ENCODE data around the gene PARVA. TPM values are rescaled to one million over a fixed set of nuclear protein-coding genes. Genes with fewer than 3 reads are reported as not detected.

PARVA gene
- polyA plus RNA-seq, 3 donors, result not detected

GRCh38 chr11:12503886-12504285, 126.5 kb downstream of the PARVA start:
- no peak overlapping the region for H3K9ac ChIP-seq (ENCODE audit: insufficient read depth, low read length, poor library complexity, severe bottlenecking)
- intact Hi-C loops (cut with micrococcal nuclease), result no loop called here
- TF ChIP-seq CTCF (IDR thresholded peaks at IDR 0.05), result no peak
- no peaks in the 10 kb centered on the region for H3K36me3 Mint-ChIP-seq
- no peak overlapping the region for H2AFZ ChIP-seq (ENCODE audit: insufficient read depth, low read depth, low read length, poor library complexity, severe bottlenecking)
- no peak overlapping the region for H3K27ac ChIP-seq (ENCODE audit: low read depth in 1 of 2, low read length in 2 of 2)
- 50% methylated on average over 2 of the region's 3 CpGs for WGBS (ENCODE audit: insufficient coverage)
- no peaks in the 10 kb centered on the region for H3K4me1 ChIP-seq (ENCODE audit: control insufficient read depth in 1 of 2, insufficient read depth in 2 of 2, low read length in 2 of 2)
- no peaks in the 10 kb centered on the region for H3K27me3 ChIP-seq (ENCODE audit: control insufficient read depth in 2 of 2, insufficient read depth in 2 of 2, low read length in 2 of 2)
- no peak overlapping the region for H3K4me3 Mint-ChIP-seq
- H3K4me3 ChIP-seq (replicated peaks in 1 of 3; ENCODE audit: low read depth in 2 of 3, low read length in 3 of 3), result no peak overlapping the region
- no peaks in the 10 kb centered on the region for H3K36me3 ChIP-seq (replicated peaks in 1 of 2; ENCODE audit: control insufficient read depth in 1 of 2, insufficient read depth in 2 of 2, low read length in 2 of 2)
- no peaks in the 10 kb centered on the region for H3K79me2 ChIP-seq (ENCODE audit: insufficient read depth, low read length)
- no peaks in the 10 kb centered on the region for H3K9me3 ChIP-seq (replicated peaks in 1 of 2; ENCODE audit: control insufficient read depth in 1 of 2, insufficient read depth in 1 of 2, low read length in 2 of 2)
- H3K9me3 Mint-ChIP-seq, result no peaks in the 10 kb centered on the region
- H4K20me1 ChIP-seq (ENCODE audit: insufficient read depth, low read length), result no peaks in the 10 kb centered on the region
- peaks cover 0 to 6% (median 5%) of the 10 kb centered on the region in 3 donors for H3K27me3 Mint-ChIP-seq (ENCODE audit: low read depth in 3 of 3)
- no peak overlapping the region for H3K27ac Mint-ChIP-seq
- no peak for DNase-seq
- H3K4me1 Mint-ChIP-seq, result no peaks in the 10 kb centered on the region
- no peak overlapping the region for H3K4me2 ChIP-seq (replicated peaks; ENCODE audit: extremely low read depth, low read length, poor library complexity, severe bottlenecking)

GRCh38 chr11:12505183-12505582, 127.8 kb downstream of the PARVA start:
- no peaks in the 10 kb centered on the region for H3K9me3 ChIP-seq (replicated peaks in 1 of 2; ENCODE audit: control insufficient read depth in 1 of 2, insufficient read depth in 1 of 2, low read length in 2 of 2)
- H3K27me3 ChIP-seq (ENCODE audit: control insufficient read depth in 2 of 2, insufficient read depth in 2 of 2, low read length in 2 of 2), result no peaks in the 10 kb centered on the region
- Mint-ChIP-seq H3K9me3 (no peaks in the 10 kb centered on the region), H3K4me3 (no peak overlapping the region), H3K4me1 (no peaks in the 10 kb centered on the region), H3K27me3 (ENCODE audit: low read depth in 3 of 3) (peaks cover 0 to 5% (median 5%) of the 10 kb centered on the region in 3 donors), H3K27ac (no peak overlapping the region), H3K36me3 (no peaks in the 10 kb centered on the region)
- H3K79me2 ChIP-seq (ENCODE audit: insufficient read depth, low read length), result no peaks in the 10 kb centered on the region
- no peak for DNase-seq
- no peak overlapping the region for H3K9ac ChIP-seq (ENCODE audit: insufficient read depth, low read length, poor library complexity, severe bottlenecking)
- no peak overlapping the region for H2AFZ ChIP-seq (ENCODE audit: insufficient read depth, low read depth, low read length, poor library complexity, severe bottlenecking)
- WGBS (ENCODE audit: insufficient coverage), result no CpG with 5 or more reads among the region's 2 CpGs
- H3K4me1 ChIP-seq (ENCODE audit: control insufficient read depth in 1 of 2, insufficient read depth in 2 of 2, low read length in 2 of 2), result no peaks in the 10 kb centered on the region
- TF ChIP-seq CTCF (IDR thresholded peaks at IDR 0.05), result no peak
- no peaks in the 10 kb centered on the region for H3K36me3 ChIP-seq (replicated peaks in 1 of 2; ENCODE audit: control insufficient read depth in 1 of 2, insufficient read depth in 2 of 2, low read length in 2 of 2)
- intact Hi-C loops (cut with micrococcal nuclease), result no loop called here
- H4K20me1 ChIP-seq (ENCODE audit: insufficient read depth, low read length), result no peaks in the 10 kb centered on the region
- no peak overlapping the region for H3K4me3 ChIP-seq (replicated peaks in 1 of 3; ENCODE audit: low read depth in 2 of 3, low read length in 3 of 3)
- no peak overlapping the region for H3K4me2 ChIP-seq (replicated peaks; ENCODE audit: extremely low read depth, low read length, poor library complexity, severe bottlenecking)
- H3K27ac ChIP-seq (ENCODE audit: low read depth in 1 of 2, low read length in 2 of 2), result no peak overlapping the region
